ENCODE data around the gene SEC14L2. TPM values are rescaled to one million over a fixed set of nuclear protein-coding genes. Genes with fewer than 3 reads are reported as not detected.
A peak's percentile ranks its signal among the peaks of the same experiment; 100 is the strongest.

The SEC14L2 gene
- total and polyA plus RNA-seq, 3 donors from 2014 or later: 2.2 to 4.7 (median 3.5) TPM

GRCh38 chr22:30393885-30394284 is 2.9 kb upstream of the SEC14L2 start:
- DNase-seq: no peak
- 87 to 88% methylated on average over 3 of the region's 3 CpGs for WGBS, 2 donors
- Histone ChIP-seq H3K9me3 (no peaks in the 10 kb centered on the region), H3K4me3 (no peak overlapping the region), H3K4me1 (peaks cover 16% of the 10 kb centered on the region), H3K36me3 (ENCODE audit: low read depth, missing control alignments) (no peaks in the 10 kb centered on the region), H3K27ac (no peak overlapping the region), H3K27me3 (no peaks in the 10 kb centered on the region)
- intact Hi-C loops (cut with DNase I; ENCODE audit: low total_unique reads): no loop called here
- no peak for TF ChIP-seq POLR2A (IDR thresholded peaks at IDR 0.05)
- TF ChIP-seq, protein P1, sequence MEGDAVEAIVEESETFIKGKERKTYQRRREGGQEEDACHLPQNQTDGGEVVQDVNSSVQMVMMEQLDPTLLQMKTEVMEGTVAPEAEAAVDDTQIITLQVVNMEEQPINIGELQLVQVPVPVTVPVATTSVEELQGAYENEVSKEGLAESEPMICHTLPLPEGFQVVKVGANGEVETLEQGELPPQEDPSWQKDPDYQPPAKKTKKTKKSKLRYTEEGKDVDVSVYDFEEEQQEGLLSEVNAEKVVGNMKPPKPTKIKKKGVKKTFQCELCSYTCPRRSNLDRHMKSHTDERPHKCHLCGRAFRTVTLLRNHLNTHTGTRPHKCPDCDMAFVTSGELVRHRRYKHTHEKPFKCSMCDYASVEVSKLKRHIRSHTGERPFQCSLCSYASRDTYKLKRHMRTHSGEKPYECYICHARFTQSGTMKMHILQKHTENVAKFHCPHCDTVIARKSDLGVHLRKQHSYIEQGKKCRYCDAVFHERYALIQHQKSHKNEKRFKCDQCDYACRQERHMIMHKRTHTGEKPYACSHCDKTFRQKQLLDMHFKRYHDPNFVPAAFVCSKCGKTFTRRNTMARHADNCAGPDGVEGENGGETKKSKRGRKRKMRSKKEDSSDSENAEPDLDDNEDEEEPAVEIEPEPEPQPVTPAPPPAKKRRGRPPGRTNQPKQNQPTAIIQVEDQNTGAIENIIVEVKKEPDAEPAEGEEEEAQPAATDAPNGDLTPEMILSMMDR (IDR thresholded peaks at IDR 0.05): no peak

DNA sequence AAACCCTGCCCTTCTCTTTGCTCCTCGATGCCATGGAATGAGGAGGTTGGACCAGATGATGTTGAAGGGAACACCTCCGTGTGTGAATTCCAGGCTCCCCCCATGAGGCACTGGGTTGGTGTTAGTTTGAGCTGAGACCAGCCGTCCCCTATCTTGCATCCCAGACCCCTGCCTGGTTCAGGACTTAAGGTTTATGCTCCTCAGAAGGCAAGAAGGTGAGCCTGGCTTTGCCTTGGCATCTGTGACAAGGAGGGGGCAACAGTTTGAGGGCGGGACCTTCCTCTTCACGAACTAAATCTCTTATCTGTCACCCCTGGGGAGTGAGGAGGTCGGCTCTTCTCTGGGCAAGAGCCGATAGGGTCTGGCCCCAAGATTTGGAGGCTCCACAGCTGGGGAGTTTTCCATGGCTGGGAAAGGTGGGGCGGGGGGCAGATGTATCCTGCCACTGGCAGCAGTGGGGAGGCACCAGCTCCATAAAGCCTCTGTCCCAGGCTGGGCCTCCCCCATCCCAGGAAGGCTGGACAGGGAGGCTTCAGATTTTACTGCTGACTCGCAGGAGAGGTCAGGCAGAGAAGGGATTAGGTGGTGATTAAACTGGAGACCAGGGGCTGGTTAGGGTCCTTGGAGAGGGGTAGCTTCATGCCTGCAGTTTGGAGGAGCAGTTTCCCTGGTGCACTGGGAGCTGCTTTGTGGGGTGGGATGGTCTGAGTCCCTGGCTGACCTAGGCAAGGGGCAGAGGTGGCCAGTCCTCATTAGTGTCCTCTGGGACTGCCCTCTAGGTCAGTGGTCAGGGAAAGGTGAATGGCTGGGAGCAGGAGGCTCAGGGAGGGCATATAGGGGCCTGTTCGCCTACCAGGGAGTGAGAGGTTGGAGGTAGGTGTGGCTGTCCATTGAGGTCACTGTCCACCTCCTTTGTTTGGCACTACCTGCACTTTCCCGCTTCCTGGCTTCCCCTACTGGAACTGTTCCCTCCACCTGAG is 1.1 kb downstream of the SEC14L2 start:
- 34 to 48% methylated on average over 4 to 11 of the region's 11 CpGs for WGBS, 2 donors
- intact Hi-C loops (cut with DNase I; ENCODE audit: low total_unique reads): no loop called here
- TF ChIP-seq, protein P1 (IDR thresholded peaks at IDR 0.05): no peak
- no peak for TF ChIP-seq POLR2A (IDR thresholded peaks at IDR 0.05)
- Histone ChIP-seq H3K9me3 (no peaks in the 10 kb centered on the region), H3K4me3 (peak overlapping the region; percentile 45 to 54), H3K27ac (no peak overlapping the region), H3K4me1 (peaks cover 20% of the 10 kb centered on the region), H3K36me3 (ENCODE audit: low read depth, missing control alignments) (no peaks in the 10 kb centered on the region), H3K27me3 (no peaks in the 10 kb centered on the region)
- DNase-seq: no peak

GRCh38 chr22:30398685-30399680 is 2.2 kb downstream of the SEC14L2 start:
- Histone ChIP-seq H3K36me3 (ENCODE audit: low read depth, missing control alignments) (no peaks in the 10 kb centered on the region), H3K9me3 (no peaks in the 10 kb centered on the region), H3K27ac (no peak overlapping the region), H3K4me1 (peaks cover 20% of the 10 kb centered on the region), H3K27me3 (no peaks in the 10 kb centered on the region), H3K4me3 (no peak overlapping the region)
- TF ChIP-seq, protein P1 (IDR thresholded peaks at IDR 0.05): no peak
- no peak for TF ChIP-seq POLR2A (IDR thresholded peaks at IDR 0.05)
- no peak for DNase-seq
- WGBS, 2 donors: 53 to 56% methylated on average over 23 to 25 of the region's 25 CpGs
- intact Hi-C loops (cut with DNase I; ENCODE audit: low total_unique reads): no loop called here

DNA sequence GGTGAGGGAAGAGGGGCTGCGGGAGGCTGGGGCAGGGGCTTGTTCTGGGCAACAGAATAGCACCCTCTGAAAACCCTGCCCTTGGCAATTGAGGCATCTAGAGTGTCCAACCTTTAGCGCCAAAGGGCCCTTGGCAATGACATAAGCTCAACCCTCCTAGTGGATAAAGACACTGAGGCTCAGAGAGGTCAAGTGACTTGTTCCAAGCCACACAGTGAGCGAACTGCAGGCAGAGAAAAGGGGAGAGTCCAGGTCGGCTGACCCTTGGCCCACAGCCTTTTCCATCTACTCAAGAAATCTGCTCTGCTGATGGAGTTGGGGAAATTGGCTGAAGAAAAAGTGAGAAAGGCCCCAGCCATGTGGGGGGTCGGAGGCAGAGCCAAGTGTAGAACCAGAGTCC is 2.9 kb downstream of the SEC14L2 start:
- Histone ChIP-seq H3K36me3 (ENCODE audit: low read depth, missing control alignments) (no peaks in the 10 kb centered on the region), H3K9me3 (no peaks in the 10 kb centered on the region), H3K27me3 (no peaks in the 10 kb centered on the region), H3K27ac (no peak overlapping the region), H3K4me1 (peaks cover 20% of the 10 kb centered on the region), H3K4me3 (no peak overlapping the region)
- no peak for DNase-seq
- 85 to 92% methylated on average over 4 to 5 of the region's 5 CpGs for WGBS, 2 donors
- TF ChIP-seq, protein P1 (IDR thresholded peaks at IDR 0.05): no peak
- intact Hi-C loops (cut with DNase I; ENCODE audit: low total_unique reads): no loop called here

All from testis (tissue), 3 donors.